ENCODE data around the gene CHRNB4.

DNA sequence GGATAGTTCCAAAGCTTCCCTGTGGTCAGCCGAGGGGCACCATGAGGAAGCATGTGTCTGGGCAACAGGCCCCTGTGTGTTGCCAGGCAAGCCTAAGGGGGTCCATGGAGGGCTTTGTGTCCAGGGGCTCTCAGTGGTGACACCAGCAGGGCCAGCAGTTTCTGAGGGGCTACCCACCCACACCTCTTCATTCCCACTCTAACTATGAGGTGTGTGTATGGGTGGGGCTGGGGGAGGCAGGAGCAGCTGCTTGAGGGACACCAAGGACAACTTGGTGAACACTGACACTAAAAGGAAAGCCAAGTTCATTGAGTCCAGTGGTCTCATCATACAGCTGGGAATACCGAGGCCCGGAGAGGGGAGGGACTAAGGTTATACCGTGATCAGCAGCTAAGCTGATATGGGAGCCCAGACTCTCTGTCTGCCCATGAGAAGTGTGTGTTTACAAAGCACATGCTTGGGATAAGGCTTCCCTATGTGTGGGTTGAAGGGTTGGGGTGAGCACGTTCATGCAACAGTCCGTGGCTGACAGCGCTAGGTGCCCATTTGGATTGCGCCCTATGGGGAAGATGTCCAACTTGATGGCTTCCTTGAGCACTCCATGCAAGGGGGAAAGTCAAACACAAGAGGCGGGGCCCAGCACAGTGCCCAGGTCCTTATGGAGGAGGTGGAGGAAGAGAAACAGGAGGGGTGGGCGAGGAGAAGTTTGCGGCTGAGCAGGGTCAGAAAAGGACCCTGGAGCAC is 34.8 kb upstream of the CHRNB4 start:
- TF ChIP-seq, protein P1, sequence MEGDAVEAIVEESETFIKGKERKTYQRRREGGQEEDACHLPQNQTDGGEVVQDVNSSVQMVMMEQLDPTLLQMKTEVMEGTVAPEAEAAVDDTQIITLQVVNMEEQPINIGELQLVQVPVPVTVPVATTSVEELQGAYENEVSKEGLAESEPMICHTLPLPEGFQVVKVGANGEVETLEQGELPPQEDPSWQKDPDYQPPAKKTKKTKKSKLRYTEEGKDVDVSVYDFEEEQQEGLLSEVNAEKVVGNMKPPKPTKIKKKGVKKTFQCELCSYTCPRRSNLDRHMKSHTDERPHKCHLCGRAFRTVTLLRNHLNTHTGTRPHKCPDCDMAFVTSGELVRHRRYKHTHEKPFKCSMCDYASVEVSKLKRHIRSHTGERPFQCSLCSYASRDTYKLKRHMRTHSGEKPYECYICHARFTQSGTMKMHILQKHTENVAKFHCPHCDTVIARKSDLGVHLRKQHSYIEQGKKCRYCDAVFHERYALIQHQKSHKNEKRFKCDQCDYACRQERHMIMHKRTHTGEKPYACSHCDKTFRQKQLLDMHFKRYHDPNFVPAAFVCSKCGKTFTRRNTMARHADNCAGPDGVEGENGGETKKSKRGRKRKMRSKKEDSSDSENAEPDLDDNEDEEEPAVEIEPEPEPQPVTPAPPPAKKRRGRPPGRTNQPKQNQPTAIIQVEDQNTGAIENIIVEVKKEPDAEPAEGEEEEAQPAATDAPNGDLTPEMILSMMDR (IDR thresholded peaks at IDR 0.05; ENCODE audit: extremely low read depth in 1 of 2, insufficient read depth in 1 of 2, low read depth in 1 of 2, low read length in 2 of 2): no peak
- TF ChIP-seq MAX (IDR thresholded peaks at IDR 0.05; ENCODE audit: insufficient read depth, insufficient read length): no peak
- TF ChIP-seq POLR2A (IDR thresholded peaks at IDR 0.05; ENCODE audit: low read depth, low read length): no peak

Measured in endothelial cell of umbilical vein (primary cell).